ENCODE data around the gene GGPS1. TPM values are rescaled to one million over a fixed set of nuclear protein-coding genes. Genes with fewer than 3 reads are reported as not detected.

The GGPS1 gene
- polyA plus RNA-seq, 1 donor (not counting 4 experiments of a cell fraction or from before 2014, with no cell fraction given): 40.8 TPM

- DNase-seq (ENCODE audit: low read depth, low spot score): no peak
- no peaks in the 10 kb centered on the region for H3K27me3 ChIP-seq (ENCODE audit: control insufficient read depth, extremely low read depth, insufficient read depth, low read length)
- no peak overlapping the region for H3K9ac ChIP-seq (ENCODE audit: control insufficient read depth, extremely low read depth, insufficient read depth, low read length)
- dilution Hi-C loops (cut with MboI; ENCODE audit: extremely low pct_ligation_motif_present, low sequenced_read_pairs): no loop called here
- no peak for FAIRE-seq
- no peaks in the 10 kb centered on the region for H3K4me1 ChIP-seq (ENCODE audit: control insufficient read depth, extremely low read depth, insufficient read depth, low read length)
- no peak overlapping the region for H3K27ac ChIP-seq (ENCODE audit: control insufficient read depth, insufficient read depth, low read length)
- H3K9me3 ChIP-seq (ENCODE audit: control insufficient read depth, low read depth, low read length): no peaks in the 10 kb centered on the region
- H2AFZ ChIP-seq (ENCODE audit: control insufficient read depth, low read length): no peak overlapping the region
- H3K79me2 ChIP-seq (ENCODE audit: control insufficient read depth, insufficient read depth, low read length): peaks cover 88% of the 10 kb centered on the region
- peaks cover 4% of the 10 kb centered on the region for H3K9me1 ChIP-seq (ENCODE audit: control insufficient read depth, extremely low read depth, insufficient read depth, low read length)
- no peaks in the 10 kb centered on the region for H3K36me3 ChIP-seq (ENCODE audit: control insufficient read depth in 2 of 2, extremely low read depth in 1 of 2, insufficient read depth in 2 of 2, low read length in 2 of 2)
- no peak overlapping the region for H3K4me3 ChIP-seq (ENCODE audit: control insufficient read depth in 2 of 3, extremely low read depth in 1 of 3, insufficient read depth in 2 of 3, low read depth in 1 of 3, low read length in 3 of 3)
- no peak overlapping the region for H3K4me2 ChIP-seq (ENCODE audit: control insufficient read depth, extremely low read depth, insufficient read depth, low read depth, low read length)
- TF ChIP-seq EZH2 (IDR thresholded peaks at IDR 0.05; ENCODE audit: low read length): no peak
- TF ChIP-seq, protein P1, sequence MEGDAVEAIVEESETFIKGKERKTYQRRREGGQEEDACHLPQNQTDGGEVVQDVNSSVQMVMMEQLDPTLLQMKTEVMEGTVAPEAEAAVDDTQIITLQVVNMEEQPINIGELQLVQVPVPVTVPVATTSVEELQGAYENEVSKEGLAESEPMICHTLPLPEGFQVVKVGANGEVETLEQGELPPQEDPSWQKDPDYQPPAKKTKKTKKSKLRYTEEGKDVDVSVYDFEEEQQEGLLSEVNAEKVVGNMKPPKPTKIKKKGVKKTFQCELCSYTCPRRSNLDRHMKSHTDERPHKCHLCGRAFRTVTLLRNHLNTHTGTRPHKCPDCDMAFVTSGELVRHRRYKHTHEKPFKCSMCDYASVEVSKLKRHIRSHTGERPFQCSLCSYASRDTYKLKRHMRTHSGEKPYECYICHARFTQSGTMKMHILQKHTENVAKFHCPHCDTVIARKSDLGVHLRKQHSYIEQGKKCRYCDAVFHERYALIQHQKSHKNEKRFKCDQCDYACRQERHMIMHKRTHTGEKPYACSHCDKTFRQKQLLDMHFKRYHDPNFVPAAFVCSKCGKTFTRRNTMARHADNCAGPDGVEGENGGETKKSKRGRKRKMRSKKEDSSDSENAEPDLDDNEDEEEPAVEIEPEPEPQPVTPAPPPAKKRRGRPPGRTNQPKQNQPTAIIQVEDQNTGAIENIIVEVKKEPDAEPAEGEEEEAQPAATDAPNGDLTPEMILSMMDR (optimal IDR thresholded peaks at IDR 0.05 in 1 of 3, IDR thresholded peaks at IDR 0.05 in 1 of 3, conservative IDR thresholded peaks at IDR 0.05 in 1 of 3; ENCODE audit: extremely low read depth in 1 of 3, insufficient read depth in 2 of 3, low read length in 3 of 3): no peak
- H4K20me1 ChIP-seq (ENCODE audit: control insufficient read depth, extremely low read depth, insufficient read depth, low read length): peaks cover 3% of the 10 kb centered on the region
Measured at GRCh38 chr1:235292790-235293189, 35.6 kb upstream of the GGPS1 start.

GRCh38 chr1:235293322-235293942 lies 34.9 kb upstream of the GGPS1 start:
- H2AFZ ChIP-seq (ENCODE audit: control insufficient read depth, low read length): no peak overlapping the region
- DNase-seq (ENCODE audit: low read depth, low spot score): no peak
- H3K4me2 ChIP-seq (ENCODE audit: control insufficient read depth, extremely low read depth, insufficient read depth, low read depth, low read length): no peak overlapping the region
- no peak for TF ChIP-seq EZH2 (IDR thresholded peaks at IDR 0.05; ENCODE audit: low read length)
- TF ChIP-seq, protein P1 (optimal IDR thresholded peaks at IDR 0.05 in 1 of 3, IDR thresholded peaks at IDR 0.05 in 1 of 3, conservative IDR thresholded peaks at IDR 0.05 in 1 of 3; ENCODE audit: extremely low read depth in 1 of 3, insufficient read depth in 2 of 3, low read length in 3 of 3): no peak
- no peaks in the 10 kb centered on the region for H3K27me3 ChIP-seq (ENCODE audit: control insufficient read depth, extremely low read depth, insufficient read depth, low read length)
- no peak overlapping the region for H3K4me3 ChIP-seq (ENCODE audit: control insufficient read depth in 2 of 3, extremely low read depth in 1 of 3, insufficient read depth in 2 of 3, low read depth in 1 of 3, low read length in 3 of 3)
- H3K9me1 ChIP-seq (ENCODE audit: control insufficient read depth, extremely low read depth, insufficient read depth, low read length): peaks cover 4% of the 10 kb centered on the region
- peaks cover 6% of the 10 kb centered on the region for H4K20me1 ChIP-seq (ENCODE audit: control insufficient read depth, extremely low read depth, insufficient read depth, low read length)
- H3K4me1 ChIP-seq (ENCODE audit: control insufficient read depth, extremely low read depth, insufficient read depth, low read length): no peaks in the 10 kb centered on the region
- dilution Hi-C loops (cut with MboI; ENCODE audit: extremely low pct_ligation_motif_present, low sequenced_read_pairs): no loop called here
- no peaks in the 10 kb centered on the region for H3K9me3 ChIP-seq (ENCODE audit: control insufficient read depth, low read depth, low read length)
- no peak overlapping the region for H3K9ac ChIP-seq (ENCODE audit: control insufficient read depth, extremely low read depth, insufficient read depth, low read length)
- H3K36me3 ChIP-seq (ENCODE audit: control insufficient read depth in 2 of 2, extremely low read depth in 1 of 2, insufficient read depth in 2 of 2, low read length in 2 of 2): no peaks in the 10 kb centered on the region
- H3K79me2 ChIP-seq (ENCODE audit: control insufficient read depth, insufficient read depth, low read length): peaks cover 87% of the 10 kb centered on the region
- no peak overlapping the region for H3K27ac ChIP-seq (ENCODE audit: control insufficient read depth, insufficient read depth, low read length)
- FAIRE-seq: no peak
